CD14-positive monocyte (primary cell): ENCODE data around the gene ZNF10. TPM values are rescaled to one million over a fixed set of nuclear protein-coding genes. Genes with fewer than 3 reads are reported as not detected.

Experiments used
- DNase-seq, 3 donors: peaks; one replicate each; pipeline ENCODE4 v3.0.0-alpha.2; 2011 to 2022
- H2AFZ ChIP-seq: 2 replicates; pipeline ENCODE4 v1.6.0; 2012; ENCODE audit warnings: mild to moderate bottlenecking, low read depth, low read length, inconsistent platforms; ENCODE audit not compliant: insufficient read depth, poor library complexity, severe bottlenecking
- H3K27ac ChIP-seq, 2 donors: 1 replicate in 1 of 2; 2 replicates in 1 of 2; pipeline ENCODE4 v1.5.1; 2012 to 2013; ENCODE audit warnings: low read length in 2 of 2, control low read depth in 1 of 2, inconsistent platforms in 1 of 2, low read depth in 1 of 2, mild to moderate bottlenecking in 1 of 2
- H3K27me3 ChIP-seq, 2 donors: one replicate each; pipeline versions ENCODE4 v1.6.0 to v1.6.1; 2011 to 2013; ENCODE audit warnings: low read length in 2 of 2; ENCODE audit not compliant: control insufficient read depth in 2 of 2, insufficient read depth in 2 of 2
- H3K36me3 ChIP-seq, 2 donors: replicated peaks in 1 of 2; 1 replicate in 1 of 2; 2 replicates in 1 of 2; pipeline versions ENCODE4 v1.5.1 to v1.6.1; 2012 to 2013; ENCODE audit warnings: low read length in 2 of 2, control low read depth in 1 of 2, inconsistent platforms in 1 of 2, mild to moderate bottlenecking in 1 of 2; ENCODE audit not compliant: insufficient read depth in 2 of 2, control insufficient read depth in 1 of 2
- H3K4me1 ChIP-seq, 2 donors: 1 replicate in 1 of 2; 2 replicates in 1 of 2; pipeline versions ENCODE4 v1.5.1 to v1.6.1; 2012 to 2013; ENCODE audit warnings: low read length in 2 of 2, control low read depth in 1 of 2, inconsistent platforms in 1 of 2, mild to moderate bottlenecking in 1 of 2, moderate library complexity in 1 of 2; ENCODE audit not compliant: insufficient read depth in 2 of 2, control insufficient read depth in 1 of 2
- H3K4me2 ChIP-seq: replicated peaks from 2 replicates; pipeline ENCODE3; 2012; ENCODE audit warnings: low read length, moderate library complexity, mild to moderate bottlenecking; ENCODE audit not compliant: poor library complexity, severe bottlenecking; ENCODE audit errors: extremely low read depth
- H3K4me3 ChIP-seq, 3 experiments: fragments of 200-600 bp in 1 of 3; sonication (generic) in 1 of 3; replicated peaks in 1 of 3; 1 replicate in 2 of 3; 2 replicates in 1 of 3; pipeline ENCODE4 v1.5.1; 2011 to 2013; ENCODE audit warnings: low read length in 3 of 3, mild to moderate bottlenecking in 3 of 3, control low read depth in 2 of 3, low read depth in 2 of 3, inconsistent platforms in 1 of 3, moderate library complexity in 1 of 3
- H3K79me2 ChIP-seq: 2 replicates; pipeline ENCODE4 v1.6.0; 2012; ENCODE audit warnings: mild to moderate bottlenecking, control low read depth, inconsistent platforms, low read length, moderate library complexity; ENCODE audit not compliant: insufficient read depth
- H3K9ac ChIP-seq: 2 replicates; pipeline ENCODE4 v1.6.0; 2017; ENCODE audit warnings: low read length, mild to moderate bottlenecking; ENCODE audit not compliant: insufficient read depth, poor library complexity, severe bottlenecking
- H3K9me3 ChIP-seq, 2 donors: replicated peaks in 1 of 2; 1 replicate in 1 of 2; 2 replicates in 1 of 2; pipeline versions ENCODE4 v1.5.1 to v1.6.1; 2012 to 2013; ENCODE audit warnings: low read length in 2 of 2, control low read depth in 1 of 2; ENCODE audit not compliant: control insufficient read depth in 1 of 2, insufficient read depth in 1 of 2
- H4K20me1 ChIP-seq: 2 replicates; pipeline ENCODE4 v1.6.0; 2012; ENCODE audit warnings: mild to moderate bottlenecking, low read length, control low read depth, moderate library complexity; ENCODE audit not compliant: insufficient read depth
- H3K27ac Mint-ChIP-seq, 7 donors: one replicate each; pipeline ENCODE4 v1.8.0; 2020; ENCODE audit warnings: mild to moderate bottlenecking in 7 of 7, mixed read lengths in 7 of 7, moderate library complexity in 6 of 7, inconsistent platforms in 2 of 7
- H3K27me3 Mint-ChIP-seq, 3 donors: one replicate each; pipeline ENCODE4 v1.8.0; 2021 to 2022; ENCODE audit warnings: low read depth in 3 of 3, mild to moderate bottlenecking in 3 of 3, mixed read lengths in 3 of 3, moderate library complexity in 3 of 3, inconsistent platforms in 1 of 3
- H3K36me3 Mint-ChIP-seq, 2 donors: one replicate each; pipeline ENCODE4 v1.8.0; 2020; ENCODE audit warnings: mixed read lengths in 2 of 2, inconsistent platforms in 1 of 2, mild to moderate bottlenecking in 1 of 2
- H3K4me1 Mint-ChIP-seq: one replicate; pipeline ENCODE4 v1.8.0; 2020; ENCODE audit warnings: mild to moderate bottlenecking, mixed read lengths
- H3K4me3 Mint-ChIP-seq, 2 donors: one replicate each; pipeline ENCODE4 v1.8.0; 2020; ENCODE audit warnings: mild to moderate bottlenecking in 2 of 2, mixed read lengths in 2 of 2, moderate library complexity in 1 of 2
- H3K9me3 Mint-ChIP-seq, 7 donors: one replicate each; pipeline ENCODE4 v1.8.0; 2020 to 2022; ENCODE audit warnings: mixed read lengths in 7 of 7, mild to moderate bottlenecking in 6 of 7, moderate library complexity in 6 of 7, inconsistent platforms in 2 of 7
- WGBS: methylation state at CpG from one replicate; pipeline ENCODE4 v1.1.5; 2013; ENCODE audit warnings: missing lambda C conversion rate; ENCODE audit not compliant: insufficient coverage; 5-methylcytosine and 5-hydroxymethylcytosine counted together
- intact Hi-C, 2 donors: fragments of 100-400 bp; cut with micrococcal nuclease; formaldehyde crosslinking; loops; one replicate each; pipeline versions ENCODE4 v1.15.0 to v1.15.1; 2023
- polyA plus RNA-seq, 3 donors: library from polyadenylated mRNA; depleted of rRNA in 1 of 3; unstranded in 2 of 3; stranded (reverse) in 1 of 3; fragments of 300-500 nt in 2 of 3; fragments of >200 nt in 1 of 3; fragmentation: Illumina TruSeq in 2 of 3; gene quantifications; 1 replicate in 2 of 3; 2 replicates in 1 of 3; pipeline ENCODE4 v1.2.3, GENCODE V29; 2012 to 2021
- TF ChIP-seq, protein P1 (sequence below): fragments of 200-600 bp; IDR thresholded peaks from one replicate; pipeline ENCODE4 v1.8.0; 2022; ENCODE audit warnings: antibody characterized with exemption, mild to moderate bottlenecking

The ZNF10 gene
- polyA plus RNA-seq, 3 donors, result 0.68 to 1.00 (median 0.79) TPM

- peaks cover 82 to 89% of the 10 kb centered on the region in 2 donors for H3K36me3 Mint-ChIP-seq
- H3K9me3 ChIP-seq, result peaks cover 77 to 93% of the 10 kb centered on the region in 2 donors
- no peak overlapping the region for H2AFZ ChIP-seq
- peaks cover 72 to 89% (median 86%) of the 10 kb centered on the region in 7 donors for H3K9me3 Mint-ChIP-seq
- H3K4me1 Mint-ChIP-seq, result no peaks in the 10 kb centered on the region
- no peaks in the 10 kb centered on the region for H3K79me2 ChIP-seq
- no peak overlapping the region for H3K27ac Mint-ChIP-seq
- 97% methylated on average over 5 of the region's 5 CpGs for WGBS
- H3K4me2 ChIP-seq, result no peak overlapping the region
- H3K27me3 ChIP-seq, result no peaks in the 10 kb centered on the region
- no peaks in the 10 kb centered on the region for H4K20me1 ChIP-seq
- peak overlapping the region in 1 of 3 experiments; percentile 1 for H3K4me3 ChIP-seq
- DNase-seq, result no peak
- no peak overlapping the region for H3K27ac ChIP-seq
- H3K4me1 ChIP-seq, result no peaks in the 10 kb centered on the region
- intact Hi-C loops, result no loop called here
- H3K4me3 Mint-ChIP-seq, result no peak overlapping the region
- peaks cover 0 to 1% (median 0%) of the 10 kb centered on the region in 3 donors for H3K27me3 Mint-ChIP-seq
- TF ChIP-seq, protein P1, sequence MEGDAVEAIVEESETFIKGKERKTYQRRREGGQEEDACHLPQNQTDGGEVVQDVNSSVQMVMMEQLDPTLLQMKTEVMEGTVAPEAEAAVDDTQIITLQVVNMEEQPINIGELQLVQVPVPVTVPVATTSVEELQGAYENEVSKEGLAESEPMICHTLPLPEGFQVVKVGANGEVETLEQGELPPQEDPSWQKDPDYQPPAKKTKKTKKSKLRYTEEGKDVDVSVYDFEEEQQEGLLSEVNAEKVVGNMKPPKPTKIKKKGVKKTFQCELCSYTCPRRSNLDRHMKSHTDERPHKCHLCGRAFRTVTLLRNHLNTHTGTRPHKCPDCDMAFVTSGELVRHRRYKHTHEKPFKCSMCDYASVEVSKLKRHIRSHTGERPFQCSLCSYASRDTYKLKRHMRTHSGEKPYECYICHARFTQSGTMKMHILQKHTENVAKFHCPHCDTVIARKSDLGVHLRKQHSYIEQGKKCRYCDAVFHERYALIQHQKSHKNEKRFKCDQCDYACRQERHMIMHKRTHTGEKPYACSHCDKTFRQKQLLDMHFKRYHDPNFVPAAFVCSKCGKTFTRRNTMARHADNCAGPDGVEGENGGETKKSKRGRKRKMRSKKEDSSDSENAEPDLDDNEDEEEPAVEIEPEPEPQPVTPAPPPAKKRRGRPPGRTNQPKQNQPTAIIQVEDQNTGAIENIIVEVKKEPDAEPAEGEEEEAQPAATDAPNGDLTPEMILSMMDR, result no peak
- peaks cover 76 to 87% of the 10 kb centered on the region in 2 donors for H3K36me3 ChIP-seq
- H3K9ac ChIP-seq, result no peak overlapping the region
Measured at GRCh38 chr12:133192847-133193246, 62.4 kb downstream of the ZNF10 start.

DNA sequence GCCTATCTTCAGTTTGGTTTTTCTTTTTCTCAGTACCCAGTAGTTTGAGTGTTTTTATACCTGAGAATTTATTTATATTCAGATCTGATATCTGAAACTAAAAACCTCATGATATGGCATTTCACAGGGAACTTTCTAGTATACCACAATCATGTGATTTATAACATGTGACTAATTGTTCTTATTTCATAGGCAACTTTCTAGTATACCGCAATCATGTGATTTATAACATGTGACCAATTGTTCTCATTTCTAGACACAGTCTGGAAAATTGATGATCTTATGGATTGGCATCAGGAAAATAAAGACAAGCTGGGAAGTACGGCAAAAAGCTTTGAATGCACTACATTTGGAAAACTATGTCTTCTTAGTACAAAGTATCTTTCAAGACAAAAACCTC, 71.5 kb downstream of the ZNF10 start:
- H3K27me3 Mint-ChIP-seq, result no peaks in the 10 kb centered on the region
- H3K4me2 ChIP-seq, result no peak overlapping the region
- H3K36me3 Mint-ChIP-seq, result peaks cover 35 to 45% of the 10 kb centered on the region in 2 donors
- H3K27me3 ChIP-seq, result no peaks in the 10 kb centered on the region
- no peaks in the 10 kb centered on the region for H4K20me1 ChIP-seq
- no peak overlapping the region for H2AFZ ChIP-seq
- H3K79me2 ChIP-seq, result no peaks in the 10 kb centered on the region
- H3K4me1 ChIP-seq, result no peaks in the 10 kb centered on the region
- H3K9ac ChIP-seq, result no peak overlapping the region
- peaks cover 21 to 54% of the 10 kb centered on the region in 2 donors for H3K36me3 ChIP-seq
- peaks cover 38 to 77% (median 72%) of the 10 kb centered on the region in 7 donors for H3K9me3 Mint-ChIP-seq
- WGBS, result no CpG with 5 or more reads among the region's 2 CpGs
- no peak overlapping the region for H3K4me3 Mint-ChIP-seq
- no peak for DNase-seq
- H3K4me1 Mint-ChIP-seq, result no peaks in the 10 kb centered on the region
- no peak overlapping the region for H3K27ac Mint-ChIP-seq
- H3K4me3 ChIP-seq, result peak overlapping the region in 1 of 3 experiments; percentile 57
- intact Hi-C loops, result no loop called here
- H3K9me3 ChIP-seq, result peaks cover 19 to 73% of the 10 kb centered on the region in 2 donors
- TF ChIP-seq, protein P1, result no peak
- no peak overlapping the region for H3K27ac ChIP-seq
